T-cell (primary cell): ENCODE data around the gene STAMBPL1. TPM values are rescaled to one million over a fixed set of nuclear protein-coding genes. Genes with fewer than 3 reads are reported as not detected.

Experiments used
- ATAC-seq, 4 experiments: fragments of 200-7000 bp in 3 of 4; fragments of 150-1000 bp in 1 of 4; cut with Tn5 transposase; replicated peaks in 1 of 4; 1 replicate in 3 of 4; 2 replicates in 1 of 4; pipeline ENCODE4 v1.10.0; 2021; ENCODE audit warnings: moderate library complexity in 3 of 4, mild to moderate bottlenecking in 2 of 4, moderate number of reproducible peaks in 1 of 4
- CTCF ChIA-PET, 2 donors: fragments of 300-600 bp; sonication (Branson Sonifier 250); formaldehyde crosslinking; loops; one replicate each; lab custom pipeline; 2022; ENCODE audit warnings: antibody characterized with exemption in 2 of 2; lab: Charles Lee
- POLR2A ChIA-PET, 2 donors: fragments of 300-600 bp; sonication (Branson Sonifier 250); formaldehyde crosslinking; loops; one replicate each; lab custom pipeline; 2022; ENCODE audit warnings: antibody characterized with exemption in 2 of 2; lab: Charles Lee
- DNase-seq, 35 experiments: peaks; one replicate each; pipeline versions ENCODE4 v3.0.0 to v3.0.0-alpha.2; 2013 to 2023
- H3K27ac ChIP-seq: one replicate; pipeline ENCODE4 v1.5.1; 2013; ENCODE audit warnings: low read length
- H3K27me3 ChIP-seq, 2 experiments: replicated peaks in 1 of 2; 1 replicate in 1 of 2; 2 replicates in 1 of 2; pipeline versions ENCODE4 v1.6.1 to v1.7.0; 2013; ENCODE audit warnings: low read length in 1 of 2, mixed read lengths in 1 of 2; ENCODE audit not compliant: control insufficient read depth in 2 of 2, insufficient read depth in 2 of 2; ENCODE audit errors: extremely low read depth in 1 of 2
- H3K36me3 ChIP-seq, 2 donors: 1 replicate in 1 of 2; 2 replicates in 1 of 2; pipeline versions ENCODE4 v1.6.1 to v1.7.0; 2013; ENCODE audit warnings: low read length in 1 of 2; ENCODE audit not compliant: control insufficient read depth in 2 of 2, insufficient read depth in 1 of 2; ENCODE audit errors: extremely low read depth in 1 of 2
- H3K4me1 ChIP-seq, 2 experiments: 1 replicate in 1 of 2; 2 replicates in 1 of 2; pipeline versions ENCODE4 v1.6.1 to v1.7.0; 2013; ENCODE audit warnings: low read length in 2 of 2, mixed read lengths in 1 of 2; ENCODE audit not compliant: insufficient read depth in 2 of 2, control insufficient read depth in 1 of 2; ENCODE audit errors: extremely low read depth in 1 of 2
- H3K4me3 ChIP-seq, 2 donors: 1 replicate in 1 of 2; 2 replicates in 1 of 2; pipeline versions ENCODE4 v1.5.1 to v1.7.0; 2013; ENCODE audit warnings: mild to moderate bottlenecking in 2 of 2, low read length in 1 of 2, moderate library complexity in 1 of 2; ENCODE audit not compliant: control insufficient read depth in 1 of 2; ENCODE audit errors: extremely low read depth in 1 of 2
- H3K9me3 ChIP-seq: 2 replicates; pipeline ENCODE4 v1.7.0; 2013
- H3K27ac Mint-ChIP-seq, 2 donors: one replicate each; pipeline ENCODE4 v1.8.0; 2020 to 2021; ENCODE audit warnings: mild to moderate bottlenecking in 2 of 2, mixed read lengths in 2 of 2
- H3K27me3 Mint-ChIP-seq, 2 donors: one replicate each; pipeline ENCODE4 v1.8.0; 2021 to 2022; ENCODE audit warnings: mixed read lengths in 2 of 2
- H3K36me3 Mint-ChIP-seq: one replicate; pipeline ENCODE4 v1.8.0; 2021; ENCODE audit warnings: mixed read lengths
- H3K4me1 Mint-ChIP-seq, 3 donors: one replicate each; pipeline ENCODE4 v1.8.0; 2020 to 2022; ENCODE audit warnings: mixed read lengths in 3 of 3, mild to moderate bottlenecking in 1 of 3
- H3K4me3 Mint-ChIP-seq, 3 donors: one replicate each; pipeline ENCODE4 v1.8.0; 2020 to 2022; ENCODE audit warnings: mild to moderate bottlenecking in 3 of 3, mixed read lengths in 3 of 3, moderate library complexity in 3 of 3
- H3K9me3 Mint-ChIP-seq, 3 donors: one replicate each; pipeline ENCODE4 v1.8.0; 2020 to 2022; ENCODE audit warnings: mixed read lengths in 3 of 3
- WGBS: methylation state at CpG from one replicate; pipeline ENCODE4 v1.1.5; 2013; ENCODE audit warnings: missing lambda C conversion rate; ENCODE audit not compliant: insufficient coverage; 5-methylcytosine and 5-hydroxymethylcytosine counted together
- total RNA-seq, 35 experiments: library from RNA in 6 of 35; stranded (reverse) in 6 of 35; fragments of 120-200 nt in 1 of 35; gene quantifications; one replicate each; pipeline versions ENCODE4 v1.2.1 to v1.2.4 and lab custom pipeline; 2013 to 2026

The STAMBPL1 gene
- total RNA-seq: 10 to 100 TPM; 27.5 to 37.8 (median 34.5) TPM
- total RNA-seq (2013): 48.4 TPM
- total RNA-seq (lab: John Stamatoyannopoulos, UW): 15.8 to 57.8 (median 31.6) reads per million in 29 experiments

DNA sequence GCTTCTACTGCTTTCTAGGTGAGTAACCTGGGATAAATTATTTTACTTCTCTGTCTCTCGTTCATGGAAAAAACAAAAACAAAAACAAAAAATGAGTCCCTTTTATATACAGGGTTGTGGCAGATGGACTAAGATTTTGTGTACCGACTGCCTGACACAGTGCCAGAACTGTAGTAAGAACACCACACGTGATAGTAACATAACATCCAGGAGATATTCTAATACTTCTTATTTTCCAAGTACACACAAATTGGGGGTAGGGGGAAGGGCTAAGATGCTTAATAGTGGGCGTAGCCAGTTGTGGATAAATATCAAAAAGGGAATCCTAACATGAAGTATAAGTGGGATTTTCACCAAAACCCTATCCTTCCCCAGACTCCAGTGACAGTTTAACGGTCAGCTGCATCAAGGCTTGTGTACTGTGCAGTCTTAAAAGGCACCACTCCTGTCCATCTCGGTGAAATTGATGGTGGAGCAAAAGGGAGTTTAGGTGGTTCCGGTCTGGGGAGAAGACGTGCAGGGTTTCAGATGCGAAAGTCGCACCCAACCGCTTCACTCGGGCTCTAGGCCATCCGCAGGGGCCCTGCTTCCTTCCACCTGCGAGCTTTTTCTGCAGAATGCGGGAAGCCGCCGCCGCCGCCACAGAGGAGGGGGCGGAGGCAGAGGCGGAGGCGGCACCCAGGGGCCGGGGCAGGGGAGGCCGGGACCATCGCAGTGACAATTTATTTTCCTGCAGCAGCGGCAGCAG lies at the start of gene STAMBPL1:
Gene STAMBPL1, plus strand, starts transcription at position 712 of the 748 bp plus-strand sequence. CDS start 21,464 bp downstream, outside the sequence.
- Mint-ChIP-seq H3K4me1 (peaks cover 56 to 63% (median 60%) of the 10 kb centered on the region in 3 donors), H3K27me3 (no peaks in the 10 kb centered on the region), H3K4me3 (peak within 1 kb of the TSS; percentile 97 to 98 (median 97)), H3K27ac (peak within 1 kb of the TSS; percentile 88 to 94), H3K9me3 (no peaks in the 10 kb centered on the region), H3K36me3 (peaks cover 6% of the 10 kb centered on the region)
- Histone ChIP-seq H3K27me3 (no peaks in the 10 kb centered on the region), H3K27ac (peak within 1 kb of the TSS; percentile 81), H3K4me3 (peak within 1 kb of the TSS; percentile 70 to 87), H3K4me1 (peaks cover 17 to 38% of the 10 kb centered on the region in 2 experiments), H3K36me3 (no peaks in the 10 kb centered on the region), H3K9me3 (no peaks in the 10 kb centered on the region)
- ATAC-seq (peak; percentile 79 to 83 (median 81)), DNase-seq (peak in 34 of 35 experiments; percentile 52 to 80 (median 68))
- ChIA-PET CTCF (interaction anchor here in 1 of 2 donors (1.0 to 2.0 kb wide), 8 partner anchors 15 to 1060 kb away, joined by 3 to 15 read pairs (median 4); no protein-coding TSS in a partner anchor), POLR2A (interaction anchor here in 1 of 2 donors (0.7 kb wide), 2 partner anchors 21 to 49 kb away, joined by 4 read pairs; no protein-coding TSS in a partner anchor)
- 0% methylated on average over 20 of the region's 26 CpGs for WGBS

GRCh38 chr10:88830643-88831268 lies 49.3 kb upstream of the STAMBPL1 start:
- Histone ChIP-seq H3K4me1 (peaks cover 37 to 55% of the 10 kb centered on the region in 2 experiments), H3K9me3 (no peaks in the 10 kb centered on the region), H3K36me3 (no peaks in the 10 kb centered on the region), H3K4me3 (no peak overlapping the region), H3K27me3 (no peaks in the 10 kb centered on the region), H3K27ac (no peak overlapping the region)
- no peaks in the 10 kb centered on the region for H3K27me3 Mint-ChIP-seq
- ChIA-PET POLR2A (interaction anchor here in 1 of 2 donors (0.6 kb wide), 1 partner anchor 964 kb away, joined by 4 read pairs; no protein-coding TSS in a partner anchor), CTCF (interaction anchor here (1.3 to 2.3 kb wide), 5 partner anchors 9 to 248 kb away, joined by 4 to 15 read pairs (median 6); partner anchors contain the start of gene RNLS (in 1 of the 2))
- H3K4me3 Mint-ChIP-seq: peak overlapping the region in 1 of 3 donors; percentile 34
- DNase-seq (no peak), ATAC-seq (no peak)
- peaks cover 60 to 66% (median 64%) of the 10 kb centered on the region in 3 donors for H3K4me1 Mint-ChIP-seq
- H3K36me3 Mint-ChIP-seq: no peaks in the 10 kb centered on the region
- H3K27ac Mint-ChIP-seq: peak overlapping the region; percentile 41 to 72
- WGBS: 59% methylated on average over 6 of the region's 9 CpGs
- H3K9me3 Mint-ChIP-seq: no peaks in the 10 kb centered on the region

- no peaks in the 10 kb centered on the region for H3K27me3 ChIP-seq
- 0% methylated on average over 4 of the region's 8 CpGs for WGBS
- H3K4me1 ChIP-seq: peaks cover 28 to 47% of the 10 kb centered on the region in 2 experiments
- Mint-ChIP-seq H3K36me3 (no peaks in the 10 kb centered on the region), H3K4me1 (peaks cover 51 to 56% (median 54%) of the 10 kb centered on the region in 3 donors), H3K27ac (peak overlapping the region; percentile 4 to 23), H3K4me3 (peak overlapping the region in 2 of 3 donors; percentile 11 to 34), H3K27me3 (no peaks in the 10 kb centered on the region), H3K9me3 (no peaks in the 10 kb centered on the region)
- H3K9me3 ChIP-seq: no peaks in the 10 kb centered on the region
- H3K27ac ChIP-seq: no peak overlapping the region
- no peaks in the 10 kb centered on the region for H3K36me3 ChIP-seq
- ATAC-seq (peak; percentile 64 to 80 (median 75)), DNase-seq (peak in 33 of 35 experiments; percentile 22 to 75 (median 46))
- CTCF ChIA-PET: interaction anchor here (0.5 to 2.3 kb wide), 6 partner anchors 10 to 503 kb away, joined by 4 to 15 read pairs (median 6); partner anchors contain the start of gene RNLS (in 1 of the 2)
- POLR2A ChIA-PET: interaction anchor here in 1 of 2 donors (0.6 kb wide), 1 partner anchor 965 kb away, joined by 4 read pairs; no protein-coding TSS in a partner anchor
- H3K4me3 ChIP-seq: no peak overlapping the region
These were observed 48.3 kb upstream of the STAMBPL1 start for GRCh38 chr10:88831709-88832108.

GRCh38 chr10:88832376-88832775 lies 47.7 kb upstream of the STAMBPL1 start:
- no peaks in the 10 kb centered on the region for H3K36me3 ChIP-seq
- no peaks in the 10 kb centered on the region for H3K27me3 ChIP-seq
- no peak for DNase-seq
- no peak overlapping the region for H3K4me3 ChIP-seq
- Mint-ChIP-seq H3K4me1 (peaks cover 44 to 50% (median 48%) of the 10 kb centered on the region in 3 donors), H3K9me3 (no peaks in the 10 kb centered on the region), H3K36me3 (no peaks in the 10 kb centered on the region), H3K4me3 (no peak overlapping the region), H3K27me3 (no peaks in the 10 kb centered on the region), H3K27ac (no peak overlapping the region)
- ChIA-PET CTCF (interaction anchor here (1.2 to 2.3 kb wide), 7 partner anchors 11 to 249 kb away, joined by 3 to 15 read pairs (median 6); partner anchors contain the start of gene RNLS (in 1 of the 2)), POLR2A (interaction anchor here in 1 of 2 donors (0.5 kb wide), 1 partner anchor 9 kb away, joined by 3 read pairs; no protein-coding TSS in a partner anchor)
- ATAC-seq: no peak
- no peak overlapping the region for H3K27ac ChIP-seq
- H3K4me1 ChIP-seq: peaks cover 24 to 42% of the 10 kb centered on the region in 2 experiments
- H3K9me3 ChIP-seq: no peaks in the 10 kb centered on the region

- POLR2A ChIA-PET: no interaction called here
- WGBS: no CpG with 5 or more reads among the region's 2 CpGs
- no peaks in the 10 kb centered on the region for H3K36me3 ChIP-seq
These were observed 46.9 kb upstream of the STAMBPL1 start for GRCh38 chr10:88833156-88833555.

More at GRCh38 chr10:88833156-88833555, 46.9 kb upstream of the STAMBPL1 start:
- Mint-ChIP-seq H3K36me3 (no peaks in the 10 kb centered on the region), H3K27ac (peak overlapping the region; percentile 56), H3K4me1 (peaks cover 40 to 44% (median 44%) of the 10 kb centered on the region in 3 donors), H3K27me3 (no peaks in the 10 kb centered on the region), H3K4me3 (no peak overlapping the region), H3K9me3 (no peaks in the 10 kb centered on the region)
- no peak overlapping the region for H3K4me3 ChIP-seq
- no peak overlapping the region for H3K27ac ChIP-seq
- H3K4me1 ChIP-seq: peaks cover 24 to 39% of the 10 kb centered on the region in 2 experiments
- CTCF ChIA-PET: interaction anchor here (0.6 to 1.6 kb wide), 4 partner anchors 97 to 279 kb away, joined by 3 to 6 read pairs (median 4); no protein-coding TSS in a partner anchor
- no peaks in the 10 kb centered on the region for H3K9me3 ChIP-seq
- H3K27me3 ChIP-seq: no peaks in the 10 kb centered on the region
- DNase-seq (no peak), ATAC-seq (no peak)
